PC-9 (cell line): ENCODE results near the gene LRRC58.

Experiments used
- EZH2 ChIP-seq: fragments of 200-600 bp; sonication (generic); IDR thresholded peaks from 2 replicates; pipeline ENCODE4 v1.8.0; 2017; ENCODE audit warnings: antibody characterized with exemption, low read depth
- TF ChIP-seq, protein P1 (sequence below): fragments of 200-600 bp; sonication (generic); conservative IDR thresholded peaks from 2 replicates; pipeline ENCODE4 v1.6.1; 2017; ENCODE audit warnings: mixed run types, antibody characterized with exemption, mild to moderate bottlenecking, moderate library complexity

DNA sequence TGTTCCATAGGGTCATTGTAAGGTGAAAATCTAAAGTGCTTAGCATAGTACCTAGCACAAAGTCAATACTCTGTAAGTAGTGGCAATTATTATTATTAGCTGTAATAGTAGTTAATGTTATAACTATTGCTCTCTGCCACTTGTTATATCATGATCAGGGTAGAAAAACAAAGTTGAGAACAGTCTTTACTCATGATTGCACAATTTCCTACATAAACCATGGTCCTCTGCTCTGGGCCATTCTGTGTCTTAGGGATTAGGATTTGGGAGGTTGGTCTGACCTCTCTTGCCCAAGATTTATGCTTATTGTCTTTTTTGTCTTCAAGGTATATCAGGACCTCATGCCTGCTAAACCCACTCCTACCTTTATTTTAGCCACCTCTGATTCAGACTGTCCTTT is 4.3 kb upstream of the LRRC58 start:
- TF ChIP-seq, protein P1, sequence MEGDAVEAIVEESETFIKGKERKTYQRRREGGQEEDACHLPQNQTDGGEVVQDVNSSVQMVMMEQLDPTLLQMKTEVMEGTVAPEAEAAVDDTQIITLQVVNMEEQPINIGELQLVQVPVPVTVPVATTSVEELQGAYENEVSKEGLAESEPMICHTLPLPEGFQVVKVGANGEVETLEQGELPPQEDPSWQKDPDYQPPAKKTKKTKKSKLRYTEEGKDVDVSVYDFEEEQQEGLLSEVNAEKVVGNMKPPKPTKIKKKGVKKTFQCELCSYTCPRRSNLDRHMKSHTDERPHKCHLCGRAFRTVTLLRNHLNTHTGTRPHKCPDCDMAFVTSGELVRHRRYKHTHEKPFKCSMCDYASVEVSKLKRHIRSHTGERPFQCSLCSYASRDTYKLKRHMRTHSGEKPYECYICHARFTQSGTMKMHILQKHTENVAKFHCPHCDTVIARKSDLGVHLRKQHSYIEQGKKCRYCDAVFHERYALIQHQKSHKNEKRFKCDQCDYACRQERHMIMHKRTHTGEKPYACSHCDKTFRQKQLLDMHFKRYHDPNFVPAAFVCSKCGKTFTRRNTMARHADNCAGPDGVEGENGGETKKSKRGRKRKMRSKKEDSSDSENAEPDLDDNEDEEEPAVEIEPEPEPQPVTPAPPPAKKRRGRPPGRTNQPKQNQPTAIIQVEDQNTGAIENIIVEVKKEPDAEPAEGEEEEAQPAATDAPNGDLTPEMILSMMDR: no peak
- no peak for TF ChIP-seq EZH2
